Activated CD4-positive, alpha-beta T cell treated with anti-CD3 and anti-CD28 coated beads, Interleukin-2, amount 50 U/mL, for 16 hours (primary cell): ENCODE measurements around the gene ZNF462.
"Not testable (repeated sequence)": the region's sequence is repeated elsewhere in the genome, so short reads cannot be mapped to it uniquely, and the experiment has no call there.

Experiments
- DNase-seq: peaks from one replicate; pipeline ENCODE4 v3.0.0-alpha.2; 2020

The ZNF462 gene, protein sequence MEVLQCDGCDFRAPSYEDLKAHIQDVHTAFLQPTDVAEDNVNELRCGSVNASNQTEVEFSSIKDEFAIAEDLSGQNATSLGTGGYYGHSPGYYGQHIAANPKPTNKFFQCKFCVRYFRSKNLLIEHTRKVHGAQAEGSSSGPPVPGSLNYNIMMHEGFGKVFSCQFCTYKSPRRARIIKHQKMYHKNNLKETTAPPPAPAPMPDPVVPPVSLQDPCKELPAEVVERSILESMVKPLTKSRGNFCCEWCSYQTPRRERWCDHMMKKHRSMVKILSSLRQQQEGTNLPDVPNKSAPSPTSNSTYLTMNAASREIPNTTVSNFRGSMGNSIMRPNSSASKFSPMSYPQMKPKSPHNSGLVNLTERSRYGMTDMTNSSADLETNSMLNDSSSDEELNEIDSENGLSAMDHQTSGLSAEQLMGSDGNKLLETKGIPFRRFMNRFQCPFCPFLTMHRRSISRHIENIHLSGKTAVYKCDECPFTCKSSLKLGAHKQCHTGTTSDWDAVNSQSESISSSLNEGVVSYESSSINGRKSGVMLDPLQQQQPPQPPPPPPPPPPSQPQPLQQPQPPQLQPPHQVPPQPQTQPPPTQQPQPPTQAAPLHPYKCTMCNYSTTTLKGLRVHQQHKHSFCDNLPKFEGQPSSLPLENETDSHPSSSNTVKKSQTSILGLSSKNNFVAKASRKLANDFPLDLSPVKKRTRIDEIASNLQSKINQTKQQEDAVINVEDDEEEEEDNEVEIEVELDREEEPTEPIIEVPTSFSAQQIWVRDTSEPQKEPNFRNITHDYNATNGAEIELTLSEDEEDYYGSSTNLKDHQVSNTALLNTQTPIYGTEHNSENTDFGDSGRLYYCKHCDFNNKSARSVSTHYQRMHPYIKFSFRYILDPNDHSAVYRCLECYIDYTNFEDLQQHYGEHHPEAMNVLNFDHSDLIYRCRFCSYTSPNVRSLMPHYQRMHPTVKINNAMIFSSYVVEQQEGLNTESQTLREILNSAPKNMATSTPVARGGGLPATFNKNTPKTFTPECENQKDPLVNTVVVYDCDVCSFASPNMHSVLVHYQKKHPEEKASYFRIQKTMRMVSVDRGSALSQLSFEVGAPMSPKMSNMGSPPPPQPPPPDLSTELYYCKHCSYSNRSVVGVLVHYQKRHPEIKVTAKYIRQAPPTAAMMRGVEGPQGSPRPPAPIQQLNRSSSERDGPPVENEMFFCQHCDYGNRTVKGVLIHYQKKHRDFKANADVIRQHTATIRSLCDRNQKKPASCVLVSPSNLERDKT (N-terminal part only)

DNA sequence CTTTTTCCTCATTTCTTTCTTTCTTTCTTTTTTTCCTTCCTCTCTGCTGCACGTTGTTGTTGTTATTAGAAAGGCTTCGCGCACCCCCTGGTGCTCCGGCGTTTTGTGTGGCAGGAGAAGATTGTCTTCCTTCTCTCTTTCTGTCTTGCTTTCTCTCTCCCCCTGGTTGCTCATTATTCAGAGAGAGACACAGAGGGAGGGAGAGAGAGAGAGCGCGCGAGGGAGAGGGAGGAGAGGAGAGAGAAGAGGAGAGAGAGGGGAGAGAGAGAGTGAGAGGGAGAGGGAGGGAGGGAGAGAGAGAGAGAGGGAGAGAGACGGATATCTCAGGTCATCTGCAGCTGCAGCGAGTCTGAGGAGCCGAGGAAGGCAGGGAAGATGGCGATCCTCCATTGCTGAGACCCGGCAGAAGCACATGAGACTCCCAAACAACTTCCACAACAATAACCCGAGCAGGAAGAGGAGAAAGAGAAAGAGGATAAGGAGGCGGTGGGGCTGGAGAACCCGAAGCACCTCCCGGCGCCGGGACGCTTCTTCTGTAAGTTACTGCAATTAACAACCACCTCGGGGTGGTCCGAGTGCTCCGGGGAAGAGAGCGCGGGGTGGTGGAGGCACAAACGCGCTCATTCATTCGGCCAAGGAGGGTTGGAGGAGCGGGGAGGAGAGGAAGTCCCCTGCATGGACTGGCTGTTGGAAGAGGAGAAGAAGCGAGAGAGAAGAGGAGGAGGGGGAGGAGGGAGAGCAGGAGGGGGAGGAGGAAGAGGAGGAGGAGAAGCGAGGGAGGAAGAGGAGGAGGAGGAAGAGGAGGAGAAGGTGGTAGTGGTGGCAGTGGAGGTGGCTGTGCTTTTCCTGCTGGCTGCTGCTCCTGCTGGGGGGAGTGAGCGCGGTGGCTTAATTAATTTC is at the start of gene ZNF462:
TSS of gene ZNF462 (plus strand) at position 346 of the 900 bp plus-strand sequence. CDS start 60,218 bp downstream, outside the sequence.
- DNase-seq = no peak

DNA sequence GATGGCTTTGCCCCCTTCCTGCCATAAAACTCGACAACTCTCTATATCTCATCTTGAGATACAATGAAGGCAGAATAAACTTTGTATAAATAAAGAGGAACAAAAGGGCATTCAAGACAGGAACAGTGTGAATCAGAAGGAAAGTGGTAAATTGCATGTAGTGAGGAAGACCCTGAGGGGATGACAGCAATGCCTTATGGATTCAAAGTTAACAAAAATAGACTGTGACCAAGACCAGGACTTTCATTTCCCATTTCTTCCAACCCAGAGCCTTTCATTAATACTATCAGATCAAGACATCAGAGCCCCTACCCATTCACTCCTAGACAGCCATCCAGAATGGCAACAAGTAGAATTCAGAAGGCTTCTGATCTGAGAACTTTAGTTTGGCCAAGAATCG is 46.4 kb upstream of the ZNF462 start:
- no peak for DNase-seq

DNA sequence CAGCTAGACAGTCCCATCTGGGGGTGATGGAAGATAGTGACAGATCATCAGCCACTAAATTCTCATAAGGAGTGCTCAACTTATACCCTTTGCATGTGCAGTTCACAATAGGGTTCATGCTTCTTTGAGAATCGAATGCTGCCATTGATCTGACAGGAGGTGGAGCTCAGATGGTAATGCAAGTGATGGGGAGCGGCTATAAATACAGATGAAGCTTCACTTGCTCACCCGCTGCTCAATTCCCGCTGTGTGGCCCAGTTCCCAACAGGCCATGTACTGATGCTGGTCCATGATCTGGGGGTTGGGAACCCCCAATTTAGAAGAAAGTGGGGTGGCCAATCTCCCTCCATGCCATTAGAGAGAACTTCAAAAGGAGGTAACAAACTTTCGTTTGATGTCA is 44.9 kb upstream of the ZNF462 start:
- no peak for DNase-seq

DNA sequence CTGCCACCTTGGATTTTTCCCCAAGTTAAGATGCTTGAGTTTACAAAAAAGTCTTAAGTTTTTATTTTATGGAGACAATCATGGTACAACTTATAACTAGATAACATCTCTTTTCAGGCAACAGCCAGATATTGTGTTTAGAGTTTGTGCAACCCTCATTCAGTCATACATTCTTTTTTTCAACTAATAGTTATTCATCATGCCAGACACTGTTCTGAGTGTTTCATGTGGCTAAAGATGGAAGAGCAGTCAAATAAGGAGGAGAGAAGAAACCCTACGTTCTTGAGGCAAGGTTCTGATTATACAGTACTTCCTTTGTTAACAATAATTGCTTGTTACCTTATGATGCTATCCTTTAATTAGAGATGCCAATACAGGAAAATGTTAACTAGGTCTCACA is 42.1 kb upstream of the ZNF462 start:
- DNase-seq = no peak

DNA sequence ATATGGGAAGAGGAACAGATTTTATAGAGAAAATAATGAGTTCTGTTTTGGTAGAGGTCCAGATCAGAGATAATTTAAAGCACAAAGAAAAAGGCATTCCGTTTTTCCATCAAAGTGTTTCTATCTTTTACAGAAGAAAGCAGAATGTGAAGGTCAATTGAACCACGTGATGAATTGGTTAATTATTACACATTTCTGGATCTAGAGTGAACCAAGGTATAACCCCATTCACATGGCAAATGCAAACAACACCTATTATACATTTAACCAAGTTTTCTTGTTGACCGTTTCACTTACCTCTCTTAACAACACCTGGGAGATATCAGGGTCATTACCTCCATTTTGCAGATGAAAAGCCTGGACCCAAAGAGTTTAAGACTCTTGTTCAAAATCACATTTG is 34.9 kb upstream of the ZNF462 start:
- DNase-seq = no peak

DNA sequence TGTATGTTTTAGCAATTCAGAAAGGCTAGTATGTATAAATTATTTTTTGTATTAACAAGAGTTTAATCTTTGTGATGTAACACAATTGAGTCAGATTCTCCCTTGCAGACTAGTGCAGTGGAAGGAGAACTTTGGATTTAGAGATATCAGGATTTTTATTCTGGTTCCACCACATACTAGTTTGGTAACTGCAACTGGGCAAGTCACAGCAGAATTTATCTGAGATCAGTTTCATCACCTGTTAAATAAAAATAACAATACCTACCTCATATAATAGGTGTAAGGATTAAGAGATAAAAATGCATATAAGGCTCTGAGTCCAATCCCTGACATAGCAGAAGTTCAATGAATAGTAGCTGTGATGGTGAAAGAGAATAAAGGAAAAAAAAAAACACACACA is 34.0 kb upstream of the ZNF462 start:
- DNase-seq = no peak

DNA sequence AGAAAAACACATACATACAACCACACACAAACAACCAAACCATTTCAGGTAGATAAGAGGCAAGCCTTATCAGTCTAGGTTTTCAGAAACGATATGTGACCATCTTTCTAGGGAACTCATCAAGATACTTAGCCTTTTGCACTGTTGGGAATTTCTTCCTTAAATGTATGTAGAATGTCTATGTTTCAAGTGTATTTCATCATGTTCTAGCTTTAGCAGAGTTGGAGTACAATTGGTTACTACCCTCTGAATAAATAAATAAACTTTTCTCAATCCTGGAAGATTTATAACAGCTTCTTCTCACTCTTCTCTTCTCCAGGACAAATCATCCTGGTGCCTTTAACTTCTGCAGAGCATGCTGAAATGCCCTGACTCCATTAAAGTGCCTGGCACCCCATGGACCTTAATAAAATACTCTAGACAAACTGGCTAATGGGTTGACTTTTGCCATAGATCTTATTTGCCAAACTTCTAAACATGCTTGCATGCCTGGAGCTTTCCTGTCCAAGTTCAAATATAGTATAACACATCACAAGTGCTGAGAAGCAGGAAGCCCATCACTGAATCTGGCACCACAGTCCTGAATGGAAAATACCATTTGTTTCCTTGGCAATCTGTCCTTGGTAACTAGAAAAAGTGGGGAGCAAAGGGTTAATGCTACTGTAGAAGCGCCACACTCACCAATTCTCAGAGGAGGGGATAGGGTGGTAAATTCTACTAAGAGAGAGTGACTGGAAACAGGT is 33.1 kb upstream of the ZNF462 start:
- DNase-seq = no peak

DNA sequence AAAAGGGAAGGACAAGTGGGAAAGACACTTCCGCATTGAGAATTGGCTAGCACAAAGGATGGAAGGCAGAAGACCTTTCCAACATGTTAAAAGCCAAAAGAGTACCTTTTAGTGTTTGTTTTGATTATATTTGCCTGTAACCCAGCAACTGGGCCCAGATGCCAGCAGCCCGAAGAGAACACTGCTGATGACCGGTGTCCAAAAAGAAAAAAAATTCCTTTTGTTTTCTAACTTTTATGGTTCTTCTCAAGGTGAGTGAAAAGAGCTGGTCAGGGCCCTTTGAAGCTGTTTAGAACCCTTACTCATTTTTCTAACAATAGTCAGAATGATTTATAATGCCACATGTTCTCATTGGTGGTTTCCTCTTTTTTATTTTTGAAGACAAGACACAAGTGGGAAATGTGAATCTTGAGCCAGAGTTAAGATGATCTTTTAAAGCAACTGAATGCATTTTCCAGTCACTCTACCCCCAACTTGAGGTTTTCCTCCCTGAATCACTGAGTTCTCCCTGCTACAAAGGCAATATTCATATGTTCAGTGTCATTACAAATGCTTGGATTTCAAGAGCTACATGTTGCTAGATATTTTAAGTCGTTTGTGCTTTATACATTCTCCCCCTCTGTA is 32.3 kb upstream of the ZNF462 start:
- no peak for DNase-seq

DNA sequence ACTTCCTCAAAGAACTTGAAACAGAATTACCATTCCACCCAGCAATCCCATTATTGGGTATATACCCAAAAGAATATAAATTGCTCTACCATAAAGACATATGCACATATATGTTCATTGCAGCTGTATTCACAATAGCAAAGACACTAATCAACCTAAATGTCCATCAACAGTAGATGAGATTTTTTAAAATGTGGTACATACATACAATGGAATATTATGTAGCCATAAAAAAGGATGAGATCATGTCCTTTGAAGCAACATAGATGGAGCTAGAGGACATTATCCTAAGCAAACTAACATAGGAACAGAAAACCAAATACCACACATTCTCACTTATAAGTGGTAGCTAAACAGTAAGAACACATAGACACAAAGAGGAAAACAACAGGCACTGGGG is 28.1 kb upstream of the ZNF462 start:
- no peak for DNase-seq

DNA sequence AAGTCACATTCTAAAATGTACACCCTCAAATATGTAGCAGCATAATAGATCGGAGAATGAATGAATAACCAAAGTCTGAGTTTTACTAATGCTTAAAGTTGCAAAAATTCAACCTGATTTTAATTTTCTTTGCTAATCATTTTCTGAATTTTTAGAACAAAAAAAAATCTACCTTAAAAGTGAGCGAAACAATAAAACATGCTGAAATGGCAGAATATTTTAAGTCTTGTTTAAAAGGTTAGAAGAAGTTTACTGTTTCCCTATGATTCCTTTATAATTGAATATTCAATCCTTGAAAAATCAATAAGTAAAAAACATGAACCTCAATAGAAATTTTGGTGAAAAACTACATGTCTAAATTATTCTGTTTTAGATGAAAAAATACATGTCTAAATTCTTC is 27.1 kb upstream of the ZNF462 start:
- DNase-seq = no peak

DNA sequence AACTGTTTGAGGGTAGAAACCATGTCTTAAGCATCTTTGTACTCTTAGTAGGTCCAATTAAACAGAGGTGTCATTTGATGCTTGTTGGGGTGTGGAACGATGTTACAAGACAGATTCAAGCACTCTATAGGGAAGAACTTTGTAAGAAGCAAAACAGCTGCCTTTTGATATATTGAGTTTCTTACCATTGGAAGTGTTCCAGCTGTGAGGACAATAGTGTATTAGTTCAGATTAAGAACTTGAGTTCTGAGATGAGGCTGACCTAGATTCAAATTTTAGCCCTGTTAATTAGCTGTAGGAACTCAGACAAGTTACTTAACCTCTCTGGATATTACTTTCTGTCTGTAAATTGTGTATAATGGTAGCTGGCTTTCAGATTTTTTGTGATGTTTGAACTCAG is 19.6 kb upstream of the ZNF462 start:
- DNase-seq = no peak

DNA sequence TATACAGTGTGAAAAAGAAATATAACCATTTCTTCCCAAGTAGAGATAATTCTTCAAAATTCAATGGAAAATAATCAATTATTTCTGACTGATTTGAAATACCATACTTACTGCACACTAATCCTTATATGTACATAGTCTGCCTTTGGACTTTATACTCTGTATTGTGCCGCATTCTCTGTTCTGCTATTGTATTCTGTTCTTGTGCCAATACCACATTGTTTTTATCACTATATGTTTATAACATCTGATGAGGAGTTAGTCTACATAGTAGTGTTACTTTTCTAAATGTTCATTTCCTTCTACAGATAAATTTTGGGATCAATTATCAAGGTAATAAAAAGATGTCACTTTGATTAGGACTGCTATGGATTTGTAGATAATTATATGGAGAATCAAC is 16.7 kb upstream of the ZNF462 start:
- DNase-seq = no peak

DNA sequence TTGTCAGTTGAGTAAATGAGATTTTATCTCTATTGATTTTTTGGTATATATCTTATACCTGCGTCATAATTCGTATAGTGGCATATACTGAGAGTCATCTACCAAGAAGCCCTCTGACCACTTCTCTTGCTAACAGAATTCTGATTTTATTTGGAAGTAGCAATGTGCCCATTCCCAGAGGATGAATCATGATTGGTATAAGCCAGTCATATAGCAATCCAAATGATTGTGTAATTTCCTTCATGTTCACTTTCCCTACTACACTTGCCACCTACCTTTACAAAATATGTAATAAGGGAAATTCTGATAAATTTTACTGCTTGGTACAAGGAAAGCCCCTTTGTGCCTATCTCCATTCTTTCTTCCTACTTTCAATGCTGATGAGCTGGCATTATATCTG is 16.1 kb upstream of the ZNF462 start:
- DNase-seq = no peak

DNA sequence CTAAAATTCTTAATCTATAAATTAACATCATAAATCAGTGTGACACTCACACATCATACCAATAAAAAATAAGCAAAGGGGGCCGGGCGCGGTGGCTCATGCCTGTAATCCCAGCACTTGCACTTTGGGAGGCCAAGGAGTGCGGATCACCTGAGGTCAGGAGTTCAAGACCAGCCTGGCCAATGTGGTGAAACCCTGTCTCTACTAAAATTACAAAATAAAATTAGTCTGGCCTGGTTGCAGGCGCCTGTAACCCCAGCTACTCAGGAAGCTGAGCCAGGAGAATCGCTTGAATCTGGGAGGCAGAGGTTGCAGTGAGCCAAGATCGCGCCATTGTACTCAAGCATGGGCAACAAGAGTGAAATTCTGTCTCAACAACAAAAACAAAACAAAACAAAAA is 11.3 kb upstream of the ZNF462 start:
- not testable (repeated sequence) for DNase-seq

DNA sequence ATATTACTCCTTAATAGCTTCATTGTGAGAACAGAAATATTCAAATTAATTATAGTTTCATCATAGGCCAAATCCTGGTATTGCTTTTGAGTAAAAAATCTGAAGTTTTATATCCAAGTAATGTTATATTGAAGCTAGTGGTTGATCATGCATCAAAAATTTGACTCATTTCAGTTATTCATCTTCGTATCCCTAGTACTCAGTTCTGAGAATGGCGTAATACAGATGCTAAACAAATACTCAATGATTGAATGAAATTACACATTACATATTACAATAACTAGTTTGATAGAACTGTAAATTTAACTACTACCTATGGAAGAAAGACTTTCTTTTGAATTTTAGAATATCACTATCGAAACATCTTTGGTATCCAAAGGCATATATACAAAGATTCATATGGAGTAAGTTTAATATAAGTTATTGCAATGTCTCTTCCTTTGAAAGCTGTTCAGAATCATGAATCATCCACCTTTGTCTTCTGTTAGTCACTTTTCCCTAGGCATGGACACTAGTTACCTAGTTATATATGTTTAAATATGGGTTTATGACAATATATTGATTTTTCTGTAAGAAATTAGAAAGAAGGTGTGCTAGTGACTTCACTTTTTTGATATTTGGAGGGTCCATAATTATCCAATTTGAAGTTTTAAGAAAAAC is 5.0 kb upstream of the ZNF462 start:
- DNase-seq = no peak

DNA sequence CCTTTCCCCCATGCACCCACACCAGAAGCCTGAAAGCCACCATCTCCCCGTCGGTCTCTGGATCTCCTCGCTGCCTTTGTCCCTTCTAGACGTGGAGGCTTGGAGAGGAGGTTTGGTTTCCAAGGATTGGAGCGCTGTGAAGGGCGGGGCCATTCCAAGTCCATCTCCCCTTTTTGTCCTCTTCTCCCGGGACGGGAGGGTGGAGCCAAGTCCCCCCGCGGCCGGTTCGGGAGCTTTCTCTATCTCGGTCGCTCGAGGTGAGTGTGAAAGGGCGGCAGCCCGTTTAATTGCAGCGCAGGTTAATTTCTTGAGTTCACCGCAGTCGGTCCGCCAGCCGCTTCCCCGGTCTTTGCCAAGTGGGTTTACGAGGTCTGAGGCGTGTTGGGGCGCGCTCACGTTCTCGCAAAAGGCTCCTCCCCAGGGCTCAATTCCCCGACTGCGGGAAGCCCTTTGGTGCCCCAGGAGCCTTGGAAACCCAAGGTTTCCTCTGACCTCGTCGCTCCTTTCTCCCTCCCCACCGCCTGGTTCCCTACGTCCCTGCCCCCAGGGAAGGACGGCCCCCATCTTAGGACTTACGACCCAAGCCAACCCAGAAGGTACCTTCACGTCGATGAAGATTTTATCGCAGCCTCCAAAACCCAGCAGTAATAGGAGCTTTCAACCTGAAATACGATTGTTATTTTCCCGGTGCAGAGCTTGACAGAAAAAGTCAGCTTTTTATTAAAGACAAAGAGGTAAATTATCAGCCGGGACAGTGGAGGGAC is 2.8 kb upstream of the ZNF462 start:
- DNase-seq = no peak

DNA sequence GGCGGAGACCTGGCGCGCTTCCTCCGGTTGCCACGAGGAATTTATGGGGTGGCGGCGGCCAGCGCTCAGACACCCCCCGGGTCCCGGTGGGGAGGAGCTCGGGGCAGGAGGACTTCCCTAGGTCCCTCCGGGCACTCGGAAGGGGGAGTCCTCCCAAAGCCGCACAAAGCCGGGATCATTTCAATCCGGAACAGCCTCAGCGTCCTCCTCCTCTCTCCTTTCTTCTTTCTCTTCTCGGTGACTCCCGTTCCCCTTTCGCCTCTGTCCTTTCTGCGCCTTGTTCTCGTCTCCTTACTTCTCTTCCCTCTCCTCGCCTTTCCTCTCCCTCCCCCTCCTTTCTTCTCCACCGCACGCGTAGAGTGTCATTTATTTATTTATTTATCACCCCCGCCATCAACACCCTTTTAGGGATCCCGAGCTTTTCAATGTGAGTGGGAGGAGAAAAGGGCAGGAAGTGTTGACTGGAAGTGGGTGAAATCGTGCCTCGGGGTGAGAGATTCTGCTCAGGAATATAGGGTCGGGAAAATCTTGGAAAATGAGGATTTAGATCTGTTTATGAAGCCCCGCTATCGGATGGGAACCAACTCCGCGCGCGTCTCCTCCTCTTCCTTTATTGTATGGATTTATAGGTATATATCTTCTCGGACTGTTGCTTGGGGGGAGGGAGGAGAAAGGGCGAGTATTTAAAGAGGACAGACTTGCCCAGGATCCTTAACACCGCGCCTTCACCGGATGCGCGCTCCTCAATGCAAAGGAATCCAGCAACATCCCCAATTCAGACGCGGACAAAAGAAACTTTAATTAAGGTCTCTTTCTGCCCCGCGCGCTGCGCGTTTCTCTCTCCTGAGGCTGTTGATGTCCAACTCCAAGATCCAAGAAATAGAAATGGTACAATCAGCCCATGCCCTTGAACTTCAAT is 2.0 kb upstream of the ZNF462 start:
- DNase-seq = no peak

DNA sequence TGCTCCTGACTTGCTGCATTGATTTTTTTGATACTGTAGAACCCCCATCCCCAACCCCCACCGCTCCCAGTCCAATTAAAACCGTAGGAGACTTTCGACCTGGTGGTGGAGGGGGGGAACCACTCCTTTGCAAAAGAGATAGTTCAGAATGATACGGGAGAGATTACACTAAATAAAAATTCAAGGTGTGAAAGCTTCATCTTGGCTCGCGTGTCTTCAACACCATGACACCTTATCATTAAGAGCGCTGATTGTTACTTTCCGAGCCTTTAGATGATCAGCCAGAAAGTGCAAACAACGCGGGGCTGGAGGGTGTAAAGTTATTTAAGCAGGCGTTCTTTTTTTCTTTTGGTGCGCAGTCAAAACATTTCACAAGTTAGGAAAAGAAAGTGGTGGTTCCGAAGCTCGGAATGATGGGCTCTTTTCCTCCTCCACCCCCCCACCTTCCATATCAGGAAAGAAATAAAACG is 1.3 kb upstream of the ZNF462 start:
- no peak for DNase-seq
